H1 (cell line): Measurements from ENCODE around the gene GJB3. TPM values are rescaled to one million over a fixed set of nuclear protein-coding genes. Genes with fewer than 3 reads are reported as not detected.
A peak's percentile ranks its signal among the peaks of the same experiment; 100 is the strongest.

ENCODE experiments used
- CTCF ChIA-PET: fragments of 300-600 bp; sonication (Branson Sonifier 250); formaldehyde crosslinking; loops from one replicate; lab custom pipeline; 2021; ENCODE audit not compliant: partially characterized antibody; lab: Charles Lee
- POLR2A ChIA-PET: fragments of 300-600 bp; sonication (Branson Sonifier 250); formaldehyde crosslinking; loops from one replicate; lab custom pipeline; 2021; ENCODE audit warnings: inconsistent platforms; ENCODE audit not compliant: partially characterized antibody; lab: Charles Lee
- DNase-seq, 2 experiments: peaks; one replicate each; pipeline versions ENCODE4 v3.0.0 to v3.0.0-alpha.2; 2010 to 2022; ENCODE audit warnings: low spot score in 2 of 2, low read depth in 1 of 2, mixed read lengths in 1 of 2
- FAIRE-seq: peaks from 2 replicates; lab custom pipeline; 2011; peaks lifted over from hg19 to GRCh38; lab: Jason Lieb, UNC
- H2AFZ ChIP-seq: 2 replicates; pipeline ENCODE4 v1.8.1; 2012; ENCODE audit warnings: low read length, inconsistent platforms
- H2AK5ac ChIP-seq: 2 replicates; pipeline ENCODE4 v1.6.1; 2013; ENCODE audit warnings: low read depth, low read length
- H2BK120ac ChIP-seq: replicated peaks from 2 replicates; pipeline ENCODE3; 2013; ENCODE audit warnings: low read depth, low read length, inconsistent platforms
- H2BK12ac ChIP-seq: 2 replicates; pipeline ENCODE4 v1.6.1; 2013; ENCODE audit warnings: low read depth, low read length
- H2BK15ac ChIP-seq: 2 replicates; pipeline ENCODE4 v1.6.1; 2013; ENCODE audit warnings: low read length
- H2BK20ac ChIP-seq: 2 replicates; pipeline ENCODE4 v1.6.1; 2013; ENCODE audit warnings: low read length
- H2BK5ac ChIP-seq: 2 replicates; pipeline ENCODE4 v1.6.1; 2013; ENCODE audit warnings: low read depth, low read length
- H3K14ac ChIP-seq: 2 replicates; pipeline ENCODE4 v1.6.1; 2013; ENCODE audit warnings: inconsistent platforms; ENCODE audit not compliant: insufficient read length
- H3K18ac ChIP-seq: 2 replicates; pipeline ENCODE4 v1.6.1; 2013; ENCODE audit warnings: low read length; ENCODE audit errors: extremely low read depth
- H3K23ac ChIP-seq: 2 replicates; pipeline ENCODE4 v1.6.1; 2013; ENCODE audit warnings: inconsistent platforms; ENCODE audit not compliant: insufficient read length
- H3K23me2 ChIP-seq: 2 replicates; pipeline ENCODE4 v1.6.1; 2013; ENCODE audit warnings: low read depth, low read length
- H3K27ac ChIP-seq: 2 replicates; pipeline ENCODE4 v1.6.1; 2011; ENCODE audit warnings: low read depth, low read length, inconsistent platforms
- H3K27me3 ChIP-seq, 4 experiments: replicated peaks in 1 of 4; 1 replicate in 1 of 4; 2 replicates in 3 of 4; pipeline versions ENCODE4 v1.6.1 to v1.8.1; 2011 to 2013; ENCODE audit warnings: low read length in 3 of 4, mild to moderate bottlenecking in 3 of 4, inconsistent platforms in 2 of 4, mixed read lengths in 2 of 4, moderate library complexity in 1 of 4; ENCODE audit not compliant: control insufficient read depth in 3 of 4, insufficient read depth in 3 of 4; ENCODE audit errors: extremely low read depth in 1 of 4
- H3K36me3 ChIP-seq, 4 experiments: 2 replicates each; pipeline versions ENCODE4 v1.6.1 to v1.8.1; 2011 to 2013; ENCODE audit warnings: mild to moderate bottlenecking in 4 of 4, low read length in 3 of 4, moderate library complexity in 2 of 4, control low read depth in 1 of 4, inconsistent platforms in 1 of 4; ENCODE audit not compliant: insufficient read depth in 4 of 4, control insufficient read depth in 2 of 4
- H3K4ac ChIP-seq: replicated peaks from 2 replicates; pipeline ENCODE3; 2013; ENCODE audit warnings: low read length, low read depth, mixed read lengths, inconsistent platforms; ENCODE audit not compliant: insufficient read length
- H3K4me1 ChIP-seq, 4 experiments: replicated peaks in 1 of 4; 1 replicate in 1 of 4; 2 replicates in 3 of 4; pipeline versions ENCODE4 v1.6.1 to v1.8.1; 2011 to 2013; ENCODE audit warnings: low read length in 3 of 4, inconsistent platforms in 2 of 4, mixed read lengths in 1 of 4; ENCODE audit not compliant: insufficient read depth in 4 of 4, control insufficient read depth in 3 of 4
- H3K4me2 ChIP-seq, 2 experiments: 2 replicates each; pipeline versions ENCODE4 v1.6.1 to v1.8.1; 2011 to 2013; ENCODE audit warnings: low read depth in 2 of 2, low read length in 2 of 2, control low read depth in 1 of 2, inconsistent platforms in 1 of 2, mild to moderate bottlenecking in 1 of 2; ENCODE audit not compliant: insufficient read depth in 1 of 2
- H3K4me3 ChIP-seq, 4 experiments: fragments of 200-600, 300-600 bp in 1 of 4; sonication (generic), shearing (Covaris generic), sonication (Bioruptor Twin) in 1 of 4; 2 replicates each; pipeline versions ENCODE4 v1.5.1 to v1.8.1; 2011 to 2016; ENCODE audit warnings: low read length in 4 of 4, low read depth in 3 of 4, control low read depth in 2 of 4, inconsistent platforms in 2 of 4, mild to moderate bottlenecking in 2 of 4, mixed read lengths in 1 of 4, moderate library complexity in 1 of 4; ENCODE audit not compliant: insufficient read depth in 2 of 4; ENCODE audit errors: extremely low read depth in 1 of 4
- H3K56ac ChIP-seq: replicated peaks from 2 replicates; pipeline ENCODE3; 2013; ENCODE audit warnings: low read depth, mild to moderate bottlenecking, mixed read lengths, low read length, inconsistent platforms; ENCODE audit not compliant: insufficient read length
- H3K79me1 ChIP-seq: 2 replicates; pipeline ENCODE4 v1.6.1; 2013; ENCODE audit warnings: low read depth, low read length, control low read depth
- H3K79me2 ChIP-seq, 2 experiments: 2 replicates each; pipeline versions ENCODE4 v1.6.1 to v1.8.1; 2012 to 2013; ENCODE audit warnings: low read length in 2 of 2, mild to moderate bottlenecking in 2 of 2, inconsistent platforms in 1 of 2; ENCODE audit not compliant: insufficient read depth in 2 of 2, control insufficient read depth in 1 of 2
- H3K9ac ChIP-seq, 4 experiments: replicated peaks in 1 of 4; 1 replicate in 1 of 4; 2 replicates in 3 of 4; pipeline versions ENCODE4 v1.6.1 to v1.8.1; 2011 to 2013; ENCODE audit warnings: low read depth in 3 of 4, low read length in 3 of 4, control low read depth in 2 of 4, mild to moderate bottlenecking in 2 of 4, moderate library complexity in 2 of 4, inconsistent platforms in 1 of 4; ENCODE audit errors: extremely low read depth in 1 of 4
- H3K9me3 ChIP-seq, 2 experiments: 2 replicates each; pipeline versions ENCODE4 v1.6.1 to v1.8.1; 2012 to 2013; ENCODE audit warnings: mild to moderate bottlenecking in 2 of 2, moderate library complexity in 2 of 2, control low read depth in 1 of 2, inconsistent platforms in 1 of 2, low read depth in 1 of 2, low read length in 1 of 2, mixed read lengths in 1 of 2; ENCODE audit not compliant: insufficient read depth in 2 of 2
- H4K20me1 ChIP-seq, 2 experiments: replicated peaks in 1 of 2; 2 replicates each; pipeline versions ENCODE3 to v1.8.1; 2011 to 2013; ENCODE audit warnings: inconsistent platforms in 2 of 2, low read length in 2 of 2, mild to moderate bottlenecking in 1 of 2; ENCODE audit not compliant: insufficient read depth in 2 of 2, control insufficient read depth in 1 of 2
- H4K5ac ChIP-seq: 2 replicates; pipeline ENCODE4 v1.6.1; 2013; ENCODE audit warnings: low read length, low read depth, mixed read lengths, inconsistent platforms; ENCODE audit not compliant: insufficient read length
- H4K8ac ChIP-seq: 2 replicates; pipeline ENCODE4 v1.8.0; 2013; ENCODE audit warnings: mild to moderate bottlenecking, moderate library complexity, low read length, inconsistent platforms; ENCODE audit not compliant: insufficient read depth; ENCODE audit errors: extremely low read depth
- H4K91ac ChIP-seq: replicated peaks from 2 replicates; pipeline ENCODE3; 2013; ENCODE audit warnings: low read length, mixed read lengths, inconsistent platforms; ENCODE audit not compliant: insufficient read length
- EZH2 ChIP-seq: fragments of 200-600 bp; sonication (generic); IDR thresholded peaks from 2 replicates; pipeline ENCODE4 v1.7.1; 2012; ENCODE audit warnings: low read depth, mild to moderate bottlenecking, moderate library complexity, low read length, inconsistent platforms; ENCODE audit not compliant: severe bottlenecking
- KDM4A ChIP-seq: IDR thresholded peaks from one replicate; pipeline ENCODE4 v1.7.1; 2012; ENCODE audit warnings: low read depth, mild to moderate bottlenecking, moderate library complexity, low read length, inconsistent platforms; ENCODE audit not compliant: severe bottlenecking
- POLR2AphosphoS5 ChIP-seq: IDR thresholded peaks from 2 replicates; pipeline ENCODE4 v1.6.1; 2011; ENCODE audit warnings: low read depth, low read length
- RNF2 ChIP-seq: fragments of 200-900, 300-1000 bp; sonication (generic); IDR thresholded peaks from 2 replicates; pipeline ENCODE4 v1.7.1; 2016; ENCODE audit warnings: borderline replicate concordance, low read depth, mild to moderate bottlenecking, antibody characterized with exemption, low read length; ENCODE audit not compliant: poor library complexity, severe bottlenecking; ENCODE audit errors: missing control alignments
- SIRT6 ChIP-seq: IDR thresholded peaks from one replicate; pipeline ENCODE4 v1.7.1; 2012; ENCODE audit warnings: low read length, inconsistent platforms
- SP1 ChIP-seq: IDR thresholded peaks from 2 replicates; pipeline ENCODE4 v1.6.1; 2011; ENCODE audit warnings: low read depth, low read length
- SRF ChIP-seq: IDR thresholded peaks from 2 replicates; pipeline ENCODE4 v1.6.1; 2011; ENCODE audit warnings: mild to moderate bottlenecking, low read depth, low read length, moderate library complexity
- WGBS, 2 experiments: shearing (Covaris generic) in 1 of 2; methylation state at CpG; one replicate each; pipeline versions ENCODE4 v1.1.6 to v1.1.7; 2013 to 2015; ENCODE audit warnings: low lambda C conversion rate in 2 of 2, mixed read lengths in 2 of 2, inconsistent platforms in 1 of 2, low coverage in 1 of 2, missing lambda C conversion rate in 1 of 2; ENCODE audit not compliant: insufficient replicate concordance in 2 of 2, insufficient coverage in 1 of 2, insufficient read length in 1 of 2; ENCODE audit errors: extremely low coverage in 1 of 2, missing lambda C conversion rate in 1 of 2; 5-methylcytosine and 5-hydroxymethylcytosine counted together
- polyA plus RNA-seq, 7 experiments: library from polyadenylated mRNA; depleted of rRNA in 3 of 7; stranded (reverse) in 5 of 7; unstranded in 2 of 7; fragments of >200 nt in 5 of 7; fragments of 200-250 nt in 2 of 7; gene quantifications; 1 replicate in 5 of 7; 2 replicates in 1 of 7; 4 replicates in 1 of 7; pipeline versions ENCODE4 v1.2.1 to v1.2.3, GENCODE V29; 2011 to 2013; ENCODE audit warnings: missing spikeins in 2 of 7, mixed read lengths in 2 of 7
- total RNA-seq: library from RNA; stranded (reverse); fragmentation: NEBNext Ultra II Directional; extraction: Animal tissue kit (Norgen Biotek cat#: 25700); gene quantifications from 2 replicates; pipeline ENCODE4 v1.2.1, GENCODE V29; 2021
- TF ChIP-seq, protein P1 (sequence below): IDR thresholded peaks from 2 replicates; pipeline ENCODE4 v1.6.1; 2012; ENCODE audit warnings: low read length, inconsistent platforms

The GJB3 gene
- total and polyA plus RNA-seq, 2 of the 8 experiments (the other 6 are each of a cell fraction or from before 2014, with no cell fraction given): 0.93 to 1.6 TPM

DNA sequence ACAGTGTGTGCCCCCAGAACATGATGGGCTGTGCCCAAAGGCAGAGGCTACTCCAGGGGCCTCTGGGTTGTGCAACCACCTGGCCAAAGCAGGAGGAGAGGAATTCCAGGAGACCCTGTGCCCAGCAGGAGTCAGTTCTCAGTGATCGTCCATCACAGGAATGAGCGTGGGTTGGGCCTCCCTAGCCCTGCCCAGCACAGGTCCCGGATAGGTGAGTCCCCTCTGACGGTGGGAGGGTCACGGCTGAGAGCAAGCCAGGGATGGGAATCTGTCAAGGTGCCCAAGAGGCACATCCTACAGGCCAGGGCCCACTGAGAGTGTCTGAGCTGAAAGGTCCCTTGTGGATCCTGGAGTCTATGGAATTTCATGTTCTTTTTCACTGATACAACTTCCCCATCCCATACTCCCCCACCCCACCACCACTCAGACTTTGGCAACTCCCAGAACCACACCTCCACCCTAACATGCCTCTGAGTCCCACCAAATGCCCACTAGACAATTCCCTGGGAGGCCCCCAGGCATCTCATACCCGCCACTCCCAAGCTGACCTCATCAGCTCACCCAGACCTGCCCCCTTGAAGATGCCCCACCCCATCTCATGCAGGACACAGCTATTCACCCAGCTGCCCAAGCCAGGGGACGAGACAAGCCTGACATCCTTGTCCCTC is 18.4 kb upstream of the GJB3 start:
- WGBS, 2 experiments: 89% methylated on average over 7 of the region's 7 CpGs; no CpG with 5 or more reads in 1 of the 2 experiments
- Histone ChIP-seq H4K20me1 (no peaks in the 10 kb centered on the region), H3K9ac (no peak overlapping the region), H3K23ac (no peak overlapping the region), H4K8ac (no peak overlapping the region), H4K5ac (no peak overlapping the region), H2BK20ac (peak overlapping the region; percentile 86; the same call in 1 of the 2 replicates), H3K14ac (no peak overlapping the region), H2BK15ac (peak overlapping the region; percentile 73; the same call in 1 of the 2 replicates), H3K56ac (no peak overlapping the region), H3K9me3 (no peaks in the 10 kb centered on the region; a peak in 1 of 4 replicates), H2AK5ac (peak overlapping the region; percentile 68; the same call in 1 of the 2 replicates), H3K27ac (no peak overlapping the region), H4K91ac (peak overlapping the region; percentile 85), H3K4me3 (no peak overlapping the region), H3K79me1 (no peaks in the 10 kb centered on the region), H3K36me3 (no peaks in the 10 kb centered on the region), H3K79me2 (no peaks in the 10 kb centered on the region), H2BK5ac (0 out of 2 replicates have a peak overlapping the region, but pooled peaks have one; percentile 69), H3K18ac (0 out of 2 replicates have a peak overlapping the region, but pooled peaks have one; percentile 28), H3K23me2 (no peaks in the 10 kb centered on the region), H2BK12ac (peak overlapping the region; percentile 76; the same call in 1 of the 2 replicates), H2AFZ (no peak overlapping the region), H2BK120ac (peak overlapping the region; percentile 79), H3K4ac (peak overlapping the region; percentile 19), H3K4me1 (peaks cover 5 to 20% (median 8%) of the 10 kb centered on the region in 4 experiments), H3K27me3 (no peaks in the 10 kb centered on the region; a peak in 1 of 7 replicates), H3K4me2 (no peak overlapping the region)
- no peak for FAIRE-seq
- CTCF ChIA-PET: interaction anchor here (1.2 to 1.4 kb wide), 3 partner anchors 8 to 28 kb away, joined by 3 read pairs; no protein-coding TSS in a partner anchor
- TF ChIP-seq SIRT6 (no peak), KDM4A (no peak), SRF (no peak), SP1 (no peak), POLR2AphosphoS5 (no peak), EZH2 (no peak), RNF2 (no peak)
- TF ChIP-seq, protein P1, sequence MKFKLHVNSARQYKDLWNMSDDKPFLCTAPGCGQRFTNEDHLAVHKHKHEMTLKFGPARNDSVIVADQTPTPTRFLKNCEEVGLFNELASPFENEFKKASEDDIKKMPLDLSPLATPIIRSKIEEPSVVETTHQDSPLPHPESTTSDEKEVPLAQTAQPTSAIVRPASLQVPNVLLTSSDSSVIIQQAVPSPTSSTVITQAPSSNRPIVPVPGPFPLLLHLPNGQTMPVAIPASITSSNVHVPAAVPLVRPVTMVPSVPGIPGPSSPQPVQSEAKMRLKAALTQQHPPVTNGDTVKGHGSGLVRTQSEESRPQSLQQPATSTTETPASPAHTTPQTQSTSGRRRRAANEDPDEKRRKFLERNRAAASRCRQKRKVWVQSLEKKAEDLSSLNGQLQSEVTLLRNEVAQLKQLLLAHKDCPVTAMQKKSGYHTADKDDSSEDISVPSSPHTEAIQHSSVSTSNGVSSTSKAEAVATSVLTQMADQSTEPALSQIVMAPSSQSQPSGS: no peak
- DNase-seq: no peak
- POLR2A ChIA-PET: interaction anchor here (1.0 to 1.4 kb wide), 2 partner anchors 18 to 19 kb away, joined by 3 read pairs; partner anchors contain the start of gene GJB3
